GM23338 (cell line): ENCODE data around the gene EIF3L. TPM values are rescaled to one million over a fixed set of nuclear protein-coding genes. Genes with fewer than 3 reads are reported as not detected.

Source experiments
- ETS1 ChIP-seq: IDR thresholded peaks from 2 replicates; pipeline ENCODE4 v1.6.1; 2016; ENCODE audit warnings: antibody characterized with exemption
- POLR2AphosphoS5 ChIP-seq: IDR thresholded peaks from 2 replicates; pipeline ENCODE4 v1.6.1; 2016; ENCODE audit warnings: antibody characterized with exemption, low read depth
- REST ChIP-seq: IDR thresholded peaks from one replicate; pipeline ENCODE4 v1.6.1; 2018; ENCODE audit warnings: antibody characterized with exemption; ENCODE audit not compliant: unreplicated experiment
- STAT1 ChIP-seq: IDR thresholded peaks from one replicate; pipeline ENCODE4 v1.6.1; 2016; ENCODE audit warnings: antibody characterized with exemption; ENCODE audit not compliant: unreplicated experiment
- ZNF114 ChIP-seq: fragments of 250-450 bp; sonication (Bioruptor Pico); IDR thresholded peaks from 2 replicates; pipeline ENCODE4 v1.5.0; 2020; ENCODE audit warnings: mild to moderate bottlenecking, moderate library complexity
- ZNF331 ChIP-seq: fragments of 250-450 bp; sonication (Bioruptor Pico); IDR thresholded peaks from 2 replicates; pipeline ENCODE4 v1.5.0; 2020; ENCODE audit warnings: low read depth, mild to moderate bottlenecking, moderate library complexity
- polyA plus RNA-seq: library from polyadenylated mRNA; unstranded; fragments of >200 nt; fragmentation: Nextera tagmentation; extraction: Ambion mirVana; gene quantifications from 2 replicates; pipeline ENCODE4 v1.2.1, GENCODE V29; 2016
- total RNA-seq: library from RNA; depleted of rRNA; stranded (reverse); fragments of >200 nt; shearing (Covaris generic); gene quantifications from 2 replicates; pipeline ENCODE4 v1.2.3, GENCODE V29; 2014
- TF ChIP-seq, protein P1 (sequence below): fragments of 250-450 bp; sonication (Bioruptor Pico); IDR thresholded peaks from 2 replicates; pipeline ENCODE4 v1.5.0; 2020; ENCODE audit warnings: mild to moderate bottlenecking, moderate library complexity
- TF ChIP-seq, protein P2 (sequence below), 2 experiments: fragments of 200-600 bp in 1 of 2; sonication (generic) in 1 of 2; conservative IDR thresholded peaks; 2 replicates each; pipeline versions ENCODE4 v1.5.1 to v1.6.1; 2016 to 2017; ENCODE audit warnings: antibody characterized with exemption in 2 of 2, low read depth in 2 of 2, mild to moderate bottlenecking in 2 of 2, moderate library complexity in 1 of 2

Gene EIF3L
- total and polyA plus RNA-seq, 2 experiments from 2014 or later: 430 to 459 TPM

GRCh38 chr22:37803639-37804351, 45.4 kb upstream of the EIF3L start (continued):
- TF ChIP-seq, protein P1, sequence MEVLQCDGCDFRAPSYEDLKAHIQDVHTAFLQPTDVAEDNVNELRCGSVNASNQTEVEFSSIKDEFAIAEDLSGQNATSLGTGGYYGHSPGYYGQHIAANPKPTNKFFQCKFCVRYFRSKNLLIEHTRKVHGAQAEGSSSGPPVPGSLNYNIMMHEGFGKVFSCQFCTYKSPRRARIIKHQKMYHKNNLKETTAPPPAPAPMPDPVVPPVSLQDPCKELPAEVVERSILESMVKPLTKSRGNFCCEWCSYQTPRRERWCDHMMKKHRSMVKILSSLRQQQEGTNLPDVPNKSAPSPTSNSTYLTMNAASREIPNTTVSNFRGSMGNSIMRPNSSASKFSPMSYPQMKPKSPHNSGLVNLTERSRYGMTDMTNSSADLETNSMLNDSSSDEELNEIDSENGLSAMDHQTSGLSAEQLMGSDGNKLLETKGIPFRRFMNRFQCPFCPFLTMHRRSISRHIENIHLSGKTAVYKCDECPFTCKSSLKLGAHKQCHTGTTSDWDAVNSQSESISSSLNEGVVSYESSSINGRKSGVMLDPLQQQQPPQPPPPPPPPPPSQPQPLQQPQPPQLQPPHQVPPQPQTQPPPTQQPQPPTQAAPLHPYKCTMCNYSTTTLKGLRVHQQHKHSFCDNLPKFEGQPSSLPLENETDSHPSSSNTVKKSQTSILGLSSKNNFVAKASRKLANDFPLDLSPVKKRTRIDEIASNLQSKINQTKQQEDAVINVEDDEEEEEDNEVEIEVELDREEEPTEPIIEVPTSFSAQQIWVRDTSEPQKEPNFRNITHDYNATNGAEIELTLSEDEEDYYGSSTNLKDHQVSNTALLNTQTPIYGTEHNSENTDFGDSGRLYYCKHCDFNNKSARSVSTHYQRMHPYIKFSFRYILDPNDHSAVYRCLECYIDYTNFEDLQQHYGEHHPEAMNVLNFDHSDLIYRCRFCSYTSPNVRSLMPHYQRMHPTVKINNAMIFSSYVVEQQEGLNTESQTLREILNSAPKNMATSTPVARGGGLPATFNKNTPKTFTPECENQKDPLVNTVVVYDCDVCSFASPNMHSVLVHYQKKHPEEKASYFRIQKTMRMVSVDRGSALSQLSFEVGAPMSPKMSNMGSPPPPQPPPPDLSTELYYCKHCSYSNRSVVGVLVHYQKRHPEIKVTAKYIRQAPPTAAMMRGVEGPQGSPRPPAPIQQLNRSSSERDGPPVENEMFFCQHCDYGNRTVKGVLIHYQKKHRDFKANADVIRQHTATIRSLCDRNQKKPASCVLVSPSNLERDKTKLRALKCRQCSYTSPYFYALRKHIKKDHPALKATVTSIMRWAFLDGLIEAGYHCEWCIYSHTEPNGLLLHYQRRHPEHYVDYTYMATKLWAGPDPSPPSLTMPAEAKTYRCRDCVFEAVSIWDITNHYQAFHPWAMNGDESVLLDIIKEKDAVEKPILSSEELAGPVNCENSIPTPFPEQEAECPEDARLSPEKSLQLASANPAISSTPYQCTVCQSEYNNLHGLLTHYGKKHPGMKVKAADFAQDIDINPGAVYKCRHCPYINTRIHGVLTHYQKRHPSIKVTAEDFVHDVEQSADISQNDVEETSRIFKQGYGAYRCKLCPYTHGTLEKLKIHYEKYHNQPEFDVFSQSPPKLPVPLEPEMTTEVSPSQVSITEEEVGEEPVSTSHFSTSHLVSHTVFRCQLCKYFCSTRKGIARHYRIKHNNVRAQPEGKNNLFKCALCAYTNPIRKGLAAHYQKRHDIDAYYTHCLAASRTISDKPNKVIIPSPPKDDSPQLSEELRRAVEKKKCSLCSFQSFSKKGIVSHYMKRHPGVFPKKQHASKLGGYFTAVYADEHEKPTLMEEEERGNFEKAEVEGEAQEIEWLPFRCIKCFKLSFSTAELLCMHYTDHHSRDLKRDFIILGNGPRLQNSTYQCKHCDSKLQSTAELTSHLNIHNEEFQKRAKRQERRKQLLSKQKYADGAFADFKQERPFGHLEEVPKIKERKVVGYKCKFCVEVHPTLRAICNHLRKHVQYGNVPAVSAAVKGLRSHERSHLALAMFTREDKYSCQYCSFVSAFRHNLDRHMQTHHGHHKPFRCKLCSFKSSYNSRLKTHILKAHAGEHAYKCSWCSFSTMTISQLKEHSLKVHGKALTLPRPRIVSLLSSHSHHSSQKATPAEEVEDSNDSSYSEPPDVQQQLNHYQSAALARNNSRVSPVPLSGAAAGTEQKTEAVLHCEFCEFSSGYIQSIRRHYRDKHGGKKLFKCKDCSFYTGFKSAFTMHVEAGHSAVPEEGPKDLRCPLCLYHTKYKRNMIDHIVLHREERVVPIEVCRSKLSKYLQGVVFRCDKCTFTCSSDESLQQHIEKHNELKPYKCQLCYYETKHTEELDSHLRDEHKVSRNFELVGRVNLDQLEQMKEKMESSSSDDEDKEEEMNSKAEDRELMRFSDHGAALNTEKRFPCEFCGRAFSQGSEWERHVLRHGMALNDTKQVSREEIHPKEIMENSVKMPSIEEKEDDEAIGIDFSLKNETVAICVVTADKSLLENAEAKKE (CRISPR knock-in tag): no peak
- TF ChIP-seq REST: no peak
- no peak for TF ChIP-seq ETS1
- no peak for TF ChIP-seq POLR2AphosphoS5
- no peak for TF ChIP-seq STAT1
- no peak for TF ChIP-seq ZNF114 (CRISPR knock-in tag)
- no peak for TF ChIP-seq ZNF331 (CRISPR knock-in tag)
- TF ChIP-seq, protein P2, sequence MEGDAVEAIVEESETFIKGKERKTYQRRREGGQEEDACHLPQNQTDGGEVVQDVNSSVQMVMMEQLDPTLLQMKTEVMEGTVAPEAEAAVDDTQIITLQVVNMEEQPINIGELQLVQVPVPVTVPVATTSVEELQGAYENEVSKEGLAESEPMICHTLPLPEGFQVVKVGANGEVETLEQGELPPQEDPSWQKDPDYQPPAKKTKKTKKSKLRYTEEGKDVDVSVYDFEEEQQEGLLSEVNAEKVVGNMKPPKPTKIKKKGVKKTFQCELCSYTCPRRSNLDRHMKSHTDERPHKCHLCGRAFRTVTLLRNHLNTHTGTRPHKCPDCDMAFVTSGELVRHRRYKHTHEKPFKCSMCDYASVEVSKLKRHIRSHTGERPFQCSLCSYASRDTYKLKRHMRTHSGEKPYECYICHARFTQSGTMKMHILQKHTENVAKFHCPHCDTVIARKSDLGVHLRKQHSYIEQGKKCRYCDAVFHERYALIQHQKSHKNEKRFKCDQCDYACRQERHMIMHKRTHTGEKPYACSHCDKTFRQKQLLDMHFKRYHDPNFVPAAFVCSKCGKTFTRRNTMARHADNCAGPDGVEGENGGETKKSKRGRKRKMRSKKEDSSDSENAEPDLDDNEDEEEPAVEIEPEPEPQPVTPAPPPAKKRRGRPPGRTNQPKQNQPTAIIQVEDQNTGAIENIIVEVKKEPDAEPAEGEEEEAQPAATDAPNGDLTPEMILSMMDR (conservative IDR thresholded peaks at IDR 0.05; ENCODE audit: low read depth in 2 of 2): no peak
